IPS-18c (cell line): ENCODE measurements around the gene C10orf62.
"Not testable (repeated sequence)": the region's sequence is repeated elsewhere in the genome, so short reads cannot be mapped to it uniquely, and the experiment has no call there.

Experiments used
- H3K4me3 ChIP-seq: 2 replicates; pipeline ENCODE4 v1.7.0; 2013; ENCODE audit warnings: low read depth, mild to moderate bottlenecking, low read length, moderate library complexity; ENCODE audit not compliant: insufficient read depth
- H3K9me3 ChIP-seq: one replicate; pipeline ENCODE4 v1.6.1; 2013; ENCODE audit warnings: mild to moderate bottlenecking, low read length, moderate library complexity; ENCODE audit not compliant: control insufficient read depth, insufficient read depth

Gene C10orf62

DNA sequence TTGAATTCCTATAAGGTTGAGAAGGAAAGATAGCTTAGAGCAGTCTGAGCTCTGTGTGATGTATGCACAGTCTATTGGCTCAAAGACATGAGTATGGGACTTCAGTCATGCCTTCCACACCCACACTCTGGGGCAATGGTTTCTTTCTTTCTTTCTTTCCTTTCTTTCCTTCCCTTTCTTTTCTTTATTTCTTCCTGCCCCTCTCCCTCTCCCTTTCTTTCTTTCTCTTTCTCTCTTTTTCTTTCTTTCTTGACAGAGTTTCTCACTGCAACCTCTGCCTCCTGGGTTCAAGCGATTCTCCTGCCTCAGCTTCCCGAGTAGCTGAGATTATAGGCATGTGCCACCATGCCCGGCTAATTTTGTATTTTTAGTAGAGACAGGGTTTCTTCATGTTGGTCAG, 49.6 kb downstream of the C10orf62 start:
- not testable (repeated sequence) for H3K9me3 ChIP-seq, H3K4me3 ChIP-seq

DNA sequence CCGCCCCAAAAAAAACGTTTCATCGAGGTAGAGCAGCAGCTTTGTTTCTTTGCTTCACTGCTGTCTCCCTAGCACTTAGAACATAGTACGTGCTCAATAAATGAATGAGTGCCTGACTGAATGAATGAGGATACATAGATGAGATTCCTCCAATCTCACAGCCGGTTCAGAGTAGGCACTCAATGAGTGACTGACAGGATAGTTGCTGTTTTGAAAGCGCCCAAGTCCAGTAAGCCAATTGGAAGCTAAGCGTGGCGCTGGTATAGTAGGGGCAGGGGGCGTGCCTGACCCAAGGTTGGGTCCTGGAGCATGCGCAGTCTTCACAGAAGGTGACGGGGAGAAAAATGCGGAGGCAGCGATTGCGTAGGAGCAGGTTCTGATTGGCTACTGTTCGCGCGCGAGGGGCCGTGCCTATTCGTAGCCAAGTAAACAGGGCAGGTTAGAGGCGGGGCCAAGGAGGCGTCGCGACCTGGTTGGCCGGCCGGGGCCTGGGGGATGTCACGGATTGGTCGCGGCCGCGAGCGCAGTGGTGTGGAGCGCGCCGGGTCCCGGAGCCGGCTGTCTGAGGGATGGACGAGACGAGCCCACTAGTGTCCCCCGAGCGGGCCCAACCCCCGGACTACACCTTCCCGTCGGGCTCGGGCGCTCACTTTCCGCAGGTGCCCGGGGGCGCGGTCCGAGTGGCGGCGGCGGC, 50.8 kb downstream of the C10orf62 start, which contains the start of gene PI4K2A:
PI4K2A (plus strand) TSS at position 498 of the 694 bp plus-strand sequence; CDS start at position 570, 72 bp downstream.
- Histone ChIP-seq H3K4me3 (peak within 1 kb of the TSS; percentile 72), H3K9me3 (no peaks in the 10 kb centered on the region)
